OCI-LY3 (cell line): ENCODE results near the gene ZCCHC14.

Experiments
- H2AFZ ChIP-seq: fragments of 200-600, 300-600 bp; shearing (Covaris generic); 2 replicates; pipeline ENCODE4 v1.6.0; 2014; ENCODE audit warnings: antibody characterized with exemption, low read depth, low read length
- H3K27ac ChIP-seq: fragments of 200-600, 300-600 bp; sonication (generic); 2 replicates; pipeline ENCODE4 v1.5.1; 2014; ENCODE audit warnings: mild to moderate bottlenecking, low read length, moderate library complexity, mixed read lengths
- H3K27me3 ChIP-seq: fragments of 200-600, 300-600 bp; sonication (generic); 2 replicates; pipeline ENCODE4 v1.6.1; 2014; ENCODE audit warnings: low read depth, low read length, mixed read lengths
- H3K36me3 ChIP-seq: fragments of 200-600, 300-600 bp; sonication (generic); replicated peaks from 2 replicates; pipeline ENCODE3; 2014; ENCODE audit warnings: low read depth, low read length, mixed read lengths
- H3K4me1 ChIP-seq: fragments of 300-600, 200-600 bp; sonication (generic); 2 replicates; pipeline ENCODE4 v1.6.1; 2014; ENCODE audit warnings: low read length, mixed read lengths
- H3K4me2 ChIP-seq: fragments of 200-600, 300-600 bp; sonication (generic); 2 replicates; pipeline ENCODE4 v1.6.1; 2014; ENCODE audit warnings: low read length, mixed read lengths
- H3K4me3 ChIP-seq: fragments of 300-600, 200-600 bp; sonication (generic); 2 replicates; pipeline ENCODE4 v1.5.1; 2014; ENCODE audit warnings: antibody characterized with exemption, mild to moderate bottlenecking, low read length, moderate library complexity
- H3K79me2 ChIP-seq: fragments of 300-600, 200-600 bp; shearing (Covaris generic); 2 replicates; pipeline ENCODE4 v1.6.1; 2014; ENCODE audit warnings: mild to moderate bottlenecking, low read length, mixed read lengths
- H3K9ac ChIP-seq: fragments of 300-600, 200-600 bp; shearing (Covaris generic); 2 replicates; pipeline ENCODE4 v1.6.0; 2014; ENCODE audit warnings: mild to moderate bottlenecking, low read length, moderate library complexity
- H3K9me3 ChIP-seq: fragments of 200-600, 300-600 bp; shearing (Covaris generic); 2 replicates; pipeline ENCODE4 v1.6.1; 2014; ENCODE audit warnings: low read length, mixed read lengths; ENCODE audit not compliant: insufficient read depth
- H4K20me1 ChIP-seq: fragments of 200-600, 300-600 bp; sonication (generic); 2 replicates; pipeline ENCODE4 v1.6.1; 2016; ENCODE audit warnings: low read length, mixed read lengths; ENCODE audit not compliant: insufficient read depth
- CTCF ChIP-seq: fragments of 200-600, 300-600 bp; sonication (generic); IDR thresholded peaks from 2 replicates; pipeline ENCODE4 v1.5.1; 2014; ENCODE audit warnings: antibody characterized with exemption, low read length, low read depth
- EZH2phosphoT487 ChIP-seq: fragments of 200-600 bp; shearing (Covaris generic); IDR thresholded peaks from 2 replicates; pipeline ENCODE4 v1.6.1; 2018; ENCODE audit warnings: antibody characterized with exemption, mixed run types, low read depth

ZCCHC14 gene

DNA sequence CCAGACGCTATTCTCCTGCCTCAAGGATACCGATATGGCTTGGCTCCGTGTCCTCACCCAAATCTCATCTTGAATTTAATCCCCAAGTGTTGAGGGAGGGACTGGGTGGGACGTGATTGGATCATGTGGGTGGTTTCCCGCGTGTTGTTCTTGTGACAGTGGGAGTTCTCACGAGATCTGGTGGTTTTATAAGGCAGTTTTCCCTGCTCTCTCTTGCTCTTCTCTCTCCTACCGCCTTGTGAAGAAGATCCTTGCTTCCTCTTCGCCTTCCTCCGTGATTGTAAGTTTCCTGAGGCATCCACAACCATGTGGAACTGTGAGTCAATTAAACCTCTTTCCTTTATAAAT, 43.9 kb upstream of the ZCCHC14 start:
- Histone ChIP-seq H3K27ac (no peak overlapping the region), H3K4me1 (no peaks in the 10 kb centered on the region), H3K9me3 (peaks cover 8% of the 10 kb centered on the region; the same call in 1 of the 2 replicates), H3K79me2 (no peaks in the 10 kb centered on the region), H3K4me2 (no peak overlapping the region), H3K9ac (no peak overlapping the region), H3K36me3 (no peaks in the 10 kb centered on the region), H3K4me3 (no peak overlapping the region), H2AFZ (no peak overlapping the region), H3K27me3 (peaks cover 44% of the 10 kb centered on the region), H4K20me1 (no peaks in the 10 kb centered on the region)
- TF ChIP-seq CTCF (no peak), EZH2phosphoT487 (no peak)

DNA sequence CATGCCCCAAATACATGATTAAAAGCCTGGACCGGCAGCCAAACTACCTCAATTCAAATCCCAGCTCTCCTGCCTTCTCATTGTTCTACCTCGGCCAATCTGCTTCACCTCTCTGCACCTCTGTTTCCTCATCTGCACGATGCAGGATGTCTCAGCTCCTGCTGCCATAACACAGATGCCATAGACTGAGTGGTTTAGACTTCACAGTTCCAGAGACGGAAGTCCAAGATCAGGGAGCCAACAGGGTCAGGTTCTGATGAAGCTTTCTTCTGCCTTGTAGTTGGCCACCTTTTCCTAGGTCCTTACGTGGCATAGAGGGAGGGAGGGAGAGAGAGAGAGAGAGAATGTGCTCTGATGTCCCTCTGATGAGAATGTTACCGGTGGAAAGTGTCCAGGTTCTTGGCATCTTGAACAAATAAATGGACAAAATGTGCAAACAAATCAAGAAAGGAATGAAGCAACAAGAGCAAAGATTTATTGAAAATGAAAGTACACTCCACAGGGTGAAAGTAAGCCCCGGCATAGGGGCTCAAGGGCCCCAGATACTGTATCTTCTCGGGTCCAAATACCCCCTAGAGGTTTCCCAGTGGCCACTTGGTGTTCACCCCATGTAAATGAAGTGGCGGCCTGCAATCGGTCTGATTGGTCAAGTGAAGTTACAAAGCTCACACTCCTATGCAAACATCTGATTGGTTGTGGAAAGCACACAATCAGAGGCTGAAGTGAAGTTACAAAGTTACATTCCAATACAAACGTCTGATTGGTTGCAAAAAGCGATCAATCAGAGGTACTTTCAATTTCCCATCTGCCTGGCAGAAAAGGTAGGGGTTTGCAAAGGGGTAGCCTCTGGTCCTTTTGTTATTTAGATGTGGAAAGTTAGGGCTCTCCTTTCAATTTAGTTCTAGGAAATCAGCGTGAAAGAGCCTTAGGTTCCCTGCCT, 43.3 kb upstream of the ZCCHC14 start:
- no peak overlapping the region for H3K4me3 ChIP-seq

GRCh38 chr16:87535457-87535854, 42.6 kb upstream of the ZCCHC14 start:
- peaks cover 53% of the 10 kb centered on the region for H3K27me3 ChIP-seq
- no peak for TF ChIP-seq CTCF
- no peak for TF ChIP-seq EZH2phosphoT487

More for the DNA sequence above, 43.3 kb upstream of the ZCCHC14 start:
- no peak overlapping the region for H2AFZ ChIP-seq
- peaks cover 50% of the 10 kb centered on the region for H3K27me3 ChIP-seq
- H3K36me3 ChIP-seq = no peaks in the 10 kb centered on the region
- no peak overlapping the region for H3K4me2 ChIP-seq
- H3K9ac ChIP-seq = no peak overlapping the region
- TF ChIP-seq CTCF = no peak
- TF ChIP-seq EZH2phosphoT487 = no peak
- H3K27ac ChIP-seq = no peak overlapping the region
- H3K9me3 ChIP-seq = peaks cover 8% of the 10 kb centered on the region; the same call in 1 of the 2 replicates
- no peaks in the 10 kb centered on the region for H3K4me1 ChIP-seq
- no peaks in the 10 kb centered on the region for H3K79me2 ChIP-seq
- no peaks in the 10 kb centered on the region for H4K20me1 ChIP-seq

DNA sequence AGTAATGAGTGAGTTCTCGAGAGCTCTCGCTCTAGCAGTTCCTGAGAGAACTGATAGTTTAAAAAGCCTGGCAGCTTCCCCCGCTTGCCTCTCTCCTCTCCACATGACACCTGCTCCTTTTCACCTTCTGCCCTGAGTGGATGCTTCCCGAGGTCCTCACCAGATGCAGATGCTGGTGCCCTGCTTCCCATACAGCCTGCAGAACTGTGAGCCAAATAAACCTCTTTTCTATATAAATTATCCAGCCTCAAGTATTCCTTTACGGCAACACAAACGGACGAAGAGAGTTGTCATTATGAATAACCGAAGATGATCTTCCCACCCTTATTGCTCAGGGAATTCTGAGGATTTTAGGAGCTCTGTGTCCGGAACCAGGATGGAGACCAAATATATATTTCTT, 41.9 kb upstream of the ZCCHC14 start:
- Histone ChIP-seq H3K36me3 (no peaks in the 10 kb centered on the region), H3K27me3 (peaks cover 49% of the 10 kb centered on the region), H3K9me3 (peaks cover 8% of the 10 kb centered on the region; the same call in 1 of the 2 replicates), H2AFZ (no peak overlapping the region), H3K4me2 (no peak overlapping the region), H4K20me1 (no peaks in the 10 kb centered on the region), H3K4me3 (no peak overlapping the region), H3K27ac (no peak overlapping the region), H3K79me2 (no peaks in the 10 kb centered on the region), H3K9ac (no peak overlapping the region), H3K4me1 (no peaks in the 10 kb centered on the region)
- TF ChIP-seq EZH2phosphoT487 (no peak), CTCF (no peak)

More at GRCh38 chr16:87535457-87535854, 42.6 kb upstream of the ZCCHC14 start:
- Histone ChIP-seq H3K4me2 (no peak overlapping the region), H3K4me1 (no peaks in the 10 kb centered on the region), H3K9me3 (peaks cover 8% of the 10 kb centered on the region; the same call in 1 of the 2 replicates), H3K79me2 (no peaks in the 10 kb centered on the region), H3K9ac (no peak overlapping the region), H4K20me1 (no peaks in the 10 kb centered on the region), H3K4me3 (no peak overlapping the region), H3K27ac (no peak overlapping the region), H3K36me3 (no peaks in the 10 kb centered on the region), H2AFZ (no peak overlapping the region)
